ENCODE results near the gene EHD4.

Gene EHD4

GRCh38 chr15:41892621-41893421 is 79.5 kb downstream of the EHD4 start:
- DNase-seq: no peak

GRCh38 chr15:41891946-41892345 is 80.4 kb downstream of the EHD4 start:
- no peak for DNase-seq

- no peak for DNase-seq
Measured at GRCh38 chr15:41891226-41891625, 81.1 kb downstream of the EHD4 start.

GRCh38 chr15:41890050-41890690 is 82.2 kb downstream of the EHD4 start:
- DNase-seq: no peak

GRCh38 chr15:41888662-41889253 is 83.6 kb downstream of the EHD4 start:
- DNase-seq: no peak

- DNase-seq: no peak
Measured at GRCh38 chr15:41887893-41888292, 84.5 kb downstream of the EHD4 start.

GRCh38 chr15:41887161-41887560 is 85.2 kb downstream of the EHD4 start:
- no peak for DNase-seq

- no peak for DNase-seq
Measured at GRCh38 chr15:41886741-41887140, 85.6 kb downstream of the EHD4 start.

GRCh38 chr15:41885841-41886240 is 86.5 kb downstream of the EHD4 start:
- DNase-seq: no peak

GRCh38 chr15:41885321-41885720 is 87.0 kb downstream of the EHD4 start:
- DNase-seq: no peak

- no peak for DNase-seq
Measured at GRCh38 chr15:41884458-41884857, 87.9 kb downstream of the EHD4 start.

- no peak for DNase-seq
Measured at GRCh38 chr15:41883484-41883825, 88.9 kb downstream of the EHD4 start.

GRCh38 chr15:41882689-41883483 is 89.5 kb downstream of the EHD4 start:
- DNase-seq: no peak

- DNase-seq: no peak
Measured at GRCh38 chr15:41881920-41882688, 90.3 kb downstream of the EHD4 start.

- no peak for DNase-seq
Measured at GRCh38 chr15:41881550-41881919, 90.8 kb downstream of the EHD4 start.

GRCh38 chr15:41881086-41881485 is 91.3 kb downstream of the EHD4 start:
- no peak for DNase-seq

GRCh38 chr15:41880156-41880877 is 92.0 kb downstream of the EHD4 start:
- DNase-seq: no peak

- DNase-seq: no peak
Measured at GRCh38 chr15:41879321-41879845, 93.0 kb downstream of the EHD4 start.

- no peak for DNase-seq
Measured at GRCh38 chr15:41878355-41878699, 94.0 kb downstream of the EHD4 start.

- no peak for DNase-seq
Measured at GRCh38 chr15:41877631-41878354, 94.6 kb downstream of the EHD4 start.

- no peak for DNase-seq
Measured at GRCh38 chr15:41876689-41877088, 95.7 kb downstream of the EHD4 start.
